Measurements from ENCODE around the gene SPIRE1. TPM values are rescaled to one million over a fixed set of nuclear protein-coding genes. Genes with fewer than 3 reads are reported as not detected.

SPIRE1 gene
- total RNA-seq, 2 experiments from 2014 or later, result 1.3 to 1.7 TPM

DNA sequence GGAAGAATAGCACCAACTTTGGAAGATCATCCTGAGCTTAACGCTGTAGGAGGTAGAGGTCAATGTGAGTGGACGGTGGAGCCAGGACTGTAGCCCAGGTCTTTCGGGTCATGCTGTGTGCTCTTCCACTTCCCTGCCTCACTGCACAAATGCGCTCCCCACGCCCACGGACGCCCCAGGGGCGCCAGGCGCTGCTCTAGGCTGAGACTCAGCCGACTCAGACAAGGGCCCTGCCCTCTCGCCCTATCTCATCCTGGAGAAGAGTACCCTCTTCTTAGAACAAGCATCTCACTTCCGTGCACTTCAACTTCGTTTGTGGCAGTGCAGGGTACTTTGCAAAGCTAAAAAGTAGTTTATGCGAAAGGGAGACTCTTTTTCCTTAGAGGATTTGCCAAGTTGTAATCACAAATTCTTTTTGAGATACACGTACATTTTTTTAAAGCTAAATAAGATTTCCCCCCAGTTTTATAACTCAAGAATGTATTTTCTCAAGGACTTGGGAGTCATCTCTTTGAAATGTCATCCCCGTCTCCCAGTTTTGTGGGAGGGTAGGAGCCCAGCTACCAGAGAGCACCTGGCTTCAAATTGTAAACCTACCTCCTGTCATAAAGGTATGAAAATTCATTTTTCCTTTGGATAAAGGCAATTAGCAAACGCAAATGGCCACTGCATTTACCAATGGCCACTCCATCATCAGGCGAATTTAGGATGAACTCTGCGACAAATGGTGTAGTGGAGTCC is 251.4 kb downstream of the SPIRE1 start:
- DNase-seq, result no peak
- peak overlapping the region; percentile 74 for H3K4me3 Mint-ChIP-seq
- CTCF ChIA-PET, result interaction anchor here (2.4 kb wide), 1 partner anchor 14 kb away, joined by 17 read pairs; no protein-coding TSS in a partner anchor
- H3K27ac Mint-ChIP-seq, result no peak overlapping the region
- peaks cover 13% of the 10 kb centered on the region for H3K4me1 Mint-ChIP-seq (ENCODE audit: low read depth)
- peaks cover 48% of the 10 kb centered on the region for H3K27me3 Mint-ChIP-seq (ENCODE audit: low read depth)
- no peaks in the 10 kb centered on the region for H3K9me3 Mint-ChIP-seq
- H3K36me3 Mint-ChIP-seq (ENCODE audit: low read depth), result no peaks in the 10 kb centered on the region
- intact Hi-C loops (cut with micrococcal nuclease), result loop anchor here (1.0 to 10.0 kb wide), 4 partner anchors 29 to 422 kb away; partner anchors contain the start of genes AFG3L2, CEP76, IMPA2 and PSMG2

DNA sequence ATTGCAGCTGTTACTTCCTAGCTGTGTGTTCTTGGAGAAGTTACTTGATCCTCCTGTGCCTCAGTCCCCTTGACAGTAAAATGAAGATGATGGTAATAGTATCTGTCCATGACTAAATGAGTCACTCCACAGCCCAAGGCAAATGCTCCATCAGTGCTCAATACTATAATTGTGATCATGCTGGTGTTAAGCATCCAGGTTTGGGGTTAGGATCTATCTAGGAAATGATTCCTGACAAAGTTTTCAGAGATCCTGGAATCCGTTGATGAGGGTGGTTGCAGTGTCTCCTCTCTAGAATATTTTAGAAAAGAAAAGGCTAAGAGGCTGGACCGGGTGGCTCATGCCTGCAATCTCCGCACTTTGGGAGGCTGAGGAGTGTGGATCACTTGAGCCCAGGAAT is 252.8 kb downstream of the SPIRE1 start:
- Mint-ChIP-seq H3K27me3 (ENCODE audit: low read depth) (peaks cover 48% of the 10 kb centered on the region), H3K27ac (no peak overlapping the region), H3K9me3 (no peaks in the 10 kb centered on the region), H3K4me1 (ENCODE audit: low read depth) (peaks cover 13% of the 10 kb centered on the region), H3K4me3 (no peak overlapping the region), H3K36me3 (ENCODE audit: low read depth) (no peaks in the 10 kb centered on the region)
- CTCF ChIA-PET, result interaction anchor here (2.4 kb wide), 1 partner anchor 12 kb away, joined by 17 read pairs; no protein-coding TSS in a partner anchor
- intact Hi-C loops (cut with micrococcal nuclease), result loop anchor here (5.0 to 10.0 kb wide), 3 partner anchors 252 to 420 kb away; partner anchors contain the start of genes CEP76, IMPA2, PSMG2 and SPIRE1
- no peak for DNase-seq

DNA sequence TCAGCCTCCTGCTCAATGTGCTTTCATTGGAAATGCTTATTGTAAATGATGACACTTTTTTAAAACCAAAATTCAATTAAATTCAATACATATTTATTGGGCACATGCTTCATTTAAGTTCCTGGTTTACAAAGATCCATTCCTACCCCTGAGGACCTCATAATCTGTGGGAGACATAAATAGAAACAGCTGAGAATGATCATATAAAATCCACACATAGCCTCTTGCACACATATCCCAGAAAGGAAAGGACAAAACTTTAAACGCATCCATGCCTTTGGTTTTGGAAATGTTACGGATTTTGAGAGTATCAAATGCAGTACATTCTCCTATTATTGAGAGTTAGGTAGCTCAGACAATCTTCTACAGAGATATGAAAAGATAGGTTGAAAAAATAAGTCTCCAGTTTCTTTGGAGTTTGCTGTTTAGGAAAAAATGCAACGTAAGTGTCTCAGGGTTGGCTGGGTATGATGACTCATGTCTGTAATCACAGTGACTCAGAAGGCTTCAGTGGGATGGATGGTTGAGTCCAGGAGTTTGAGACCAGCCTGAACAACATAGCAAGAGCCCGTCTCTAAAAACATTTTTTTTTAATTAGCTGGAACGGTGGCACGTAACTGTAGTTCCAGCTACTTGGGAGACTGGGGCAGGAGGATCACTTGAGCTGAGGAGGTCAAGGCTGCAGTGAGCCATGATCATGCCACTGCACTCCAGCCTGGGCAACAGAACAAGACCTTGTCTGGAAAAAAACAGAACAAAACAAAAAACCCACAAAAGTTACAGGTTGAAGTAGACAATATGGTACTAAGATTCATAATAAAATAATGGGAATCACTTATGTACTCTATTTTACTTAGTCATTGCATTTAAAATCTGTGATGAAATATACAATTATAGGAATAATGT is 254.1 kb downstream of the SPIRE1 start:
- no peak overlapping the region for H3K27ac Mint-ChIP-seq
- H3K4me1 Mint-ChIP-seq (ENCODE audit: low read depth), result peaks cover 13% of the 10 kb centered on the region
- H3K36me3 Mint-ChIP-seq (ENCODE audit: low read depth), result no peaks in the 10 kb centered on the region
- peaks cover 48% of the 10 kb centered on the region for H3K27me3 Mint-ChIP-seq (ENCODE audit: low read depth)
- no peaks in the 10 kb centered on the region for H3K9me3 Mint-ChIP-seq
- no peak for DNase-seq
- no peak overlapping the region for H3K4me3 Mint-ChIP-seq
- intact Hi-C loops (cut with micrococcal nuclease), result loop anchor here (10.0 kb wide), 1 partner anchor 419 kb away; the partner anchor contains the start of gene IMPA2
- CTCF ChIA-PET, result interaction anchor here (0.6 to 2.4 kb wide), 5 partner anchors 11 to 531 kb away, joined by 4 to 17 read pairs (median 4); no protein-coding TSS in a partner anchor

DNA sequence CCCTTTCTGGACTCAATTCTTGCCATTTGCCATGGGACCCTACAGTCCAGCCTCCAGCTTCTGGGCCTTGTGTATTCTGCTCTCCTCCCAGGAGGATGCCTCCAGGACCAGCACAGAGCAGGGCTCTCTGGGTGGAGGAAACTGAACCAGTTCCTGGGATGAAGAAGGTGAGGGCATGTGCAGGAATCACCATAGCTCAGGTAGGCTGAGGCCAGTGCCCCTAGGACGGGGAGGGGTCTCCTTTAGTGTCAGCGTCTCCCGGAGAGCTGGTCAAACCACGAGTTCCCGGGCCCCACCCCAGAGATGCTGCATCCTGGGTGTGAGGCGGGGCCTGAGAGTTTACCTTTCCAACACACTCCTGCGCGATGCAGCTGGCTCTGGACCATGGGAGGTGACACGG is 256.0 kb downstream of the SPIRE1 start:
- CTCF ChIA-PET, result interaction anchor here (0.7 kb wide), 1 partner anchor 10 kb away, joined by 3 read pairs; no protein-coding TSS in a partner anchor
- intact Hi-C loops (cut with micrococcal nuclease), result loop anchor here (10.0 kb wide), 1 partner anchor 417 kb away; the partner anchor contains the start of gene IMPA2
- Mint-ChIP-seq H3K4me3 (no peak overlapping the region), H3K27ac (no peak overlapping the region), H3K36me3 (ENCODE audit: low read depth) (no peaks in the 10 kb centered on the region), H3K27me3 (ENCODE audit: low read depth) (peaks cover 37% of the 10 kb centered on the region), H3K4me1 (ENCODE audit: low read depth) (peaks cover 6% of the 10 kb centered on the region), H3K9me3 (no peaks in the 10 kb centered on the region)
- no peak for DNase-seq

DNA sequence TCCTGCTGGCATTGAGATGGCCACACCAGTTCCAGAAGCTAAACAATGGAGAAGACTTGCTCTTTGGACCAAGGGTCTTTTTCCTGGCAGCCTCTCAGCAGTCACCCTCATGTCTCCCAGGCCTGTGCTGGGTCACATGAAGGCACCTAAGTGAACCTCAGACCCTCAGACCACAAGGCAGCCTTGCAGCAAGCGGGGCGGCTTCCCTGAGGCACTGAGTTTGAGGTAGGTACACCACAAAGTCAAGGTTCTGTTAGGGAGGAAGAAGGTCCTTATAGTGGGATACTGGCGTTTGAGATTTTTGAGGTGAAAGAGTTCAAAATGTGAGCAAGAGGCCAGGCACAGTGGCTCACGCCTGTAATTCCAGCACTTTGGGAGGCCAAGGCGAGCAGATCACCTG is 258.7 kb downstream of the SPIRE1 start:
- H3K9me3 Mint-ChIP-seq, result no peaks in the 10 kb centered on the region
- H3K36me3 Mint-ChIP-seq (ENCODE audit: low read depth), result no peaks in the 10 kb centered on the region
- no peak for DNase-seq
- H3K27ac Mint-ChIP-seq, result no peak overlapping the region
- H3K4me3 Mint-ChIP-seq, result no peak overlapping the region
- intact Hi-C loops (cut with micrococcal nuclease), result no loop called here
- peaks cover 22% of the 10 kb centered on the region for H3K27me3 Mint-ChIP-seq (ENCODE audit: low read depth)
- no peaks in the 10 kb centered on the region for H3K4me1 Mint-ChIP-seq (ENCODE audit: low read depth)
- CTCF ChIA-PET, result no interaction called here

DNA sequence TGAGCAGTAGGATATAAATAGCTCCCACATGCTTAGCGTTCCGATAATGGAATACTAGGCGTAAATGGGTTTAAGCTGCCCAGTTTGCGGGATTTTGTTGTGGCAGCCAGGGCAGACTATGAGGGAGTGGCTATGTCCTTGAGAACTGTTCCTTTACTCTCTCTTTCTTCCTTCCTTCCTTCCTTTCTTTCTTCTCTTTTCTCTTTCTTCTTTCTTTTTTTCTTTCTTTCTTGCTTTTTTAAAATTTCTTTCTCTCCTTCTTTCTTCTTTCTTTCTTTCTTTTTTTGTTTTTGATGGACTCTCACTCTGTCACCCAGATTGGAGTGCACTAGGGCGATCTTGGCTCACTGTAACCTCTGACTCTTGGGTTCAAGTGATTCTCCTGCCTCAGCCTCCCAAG is 259.3 kb downstream of the SPIRE1 start:
- Mint-ChIP-seq H3K27me3 (ENCODE audit: low read depth) (peaks cover 16% of the 10 kb centered on the region), H3K36me3 (ENCODE audit: low read depth) (no peaks in the 10 kb centered on the region), H3K9me3 (no peaks in the 10 kb centered on the region), H3K4me3 (no peak overlapping the region), H3K27ac (no peak overlapping the region), H3K4me1 (ENCODE audit: low read depth) (no peaks in the 10 kb centered on the region)
- intact Hi-C loops (cut with micrococcal nuclease), result no loop called here
- DNase-seq, result no peak
- CTCF ChIA-PET, result no interaction called here

DNA sequence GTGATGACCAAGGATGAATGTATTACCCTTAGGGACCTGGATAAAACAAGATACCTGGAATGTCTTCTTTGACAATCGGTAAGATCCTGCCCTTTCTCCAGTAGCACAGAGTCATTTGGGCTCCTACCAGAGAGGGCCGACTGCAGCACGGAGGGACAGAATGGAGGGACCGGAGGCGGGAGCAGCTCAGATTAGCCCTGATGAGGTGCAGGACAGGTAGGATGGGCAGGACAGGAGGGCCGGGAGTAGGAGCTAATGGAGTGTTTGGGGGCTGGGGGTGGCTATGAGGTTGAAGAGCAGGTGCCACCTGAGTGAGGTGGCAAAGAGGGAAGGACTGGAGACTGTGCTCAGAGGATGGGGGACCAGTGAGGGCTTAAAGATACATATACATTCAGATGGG is 260.1 kb downstream of the SPIRE1 start:
- H3K36me3 Mint-ChIP-seq (ENCODE audit: low read depth), result no peaks in the 10 kb centered on the region
- no peaks in the 10 kb centered on the region for H3K9me3 Mint-ChIP-seq
- H3K27ac Mint-ChIP-seq, result no peak overlapping the region
- H3K4me3 Mint-ChIP-seq, result no peak overlapping the region
- CTCF ChIA-PET, result no interaction called here
- H3K4me1 Mint-ChIP-seq (ENCODE audit: low read depth), result no peaks in the 10 kb centered on the region
- DNase-seq, result no peak
- intact Hi-C loops (cut with micrococcal nuclease), result no loop called here
- peaks cover 13% of the 10 kb centered on the region for H3K27me3 Mint-ChIP-seq (ENCODE audit: low read depth)

DNA sequence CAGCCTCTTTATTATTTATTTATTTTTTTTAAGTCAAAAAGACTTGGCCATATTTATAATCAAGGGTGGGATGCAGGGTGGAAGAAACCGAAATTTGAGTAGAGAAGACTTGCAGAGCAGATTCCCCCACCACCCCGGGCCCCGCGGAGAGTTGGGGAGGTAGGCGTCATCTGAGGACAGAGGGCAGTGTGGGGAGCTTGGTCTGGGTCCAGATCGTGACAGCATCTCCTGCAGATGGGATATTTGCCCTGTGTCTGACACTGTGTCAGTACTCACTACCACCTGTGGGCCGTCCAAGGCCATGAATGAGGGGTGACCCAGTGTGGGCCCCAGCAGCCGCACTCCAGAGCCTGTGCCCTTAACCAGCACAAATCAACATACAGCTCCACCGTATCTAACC is 260.7 kb downstream of the SPIRE1 start:
- H3K27ac Mint-ChIP-seq, result no peak overlapping the region
- no peak for DNase-seq
- peaks cover 10% of the 10 kb centered on the region for H3K27me3 Mint-ChIP-seq (ENCODE audit: low read depth)
- no peak overlapping the region for H3K4me3 Mint-ChIP-seq
- H3K36me3 Mint-ChIP-seq (ENCODE audit: low read depth), result no peaks in the 10 kb centered on the region
- H3K4me1 Mint-ChIP-seq (ENCODE audit: low read depth), result no peaks in the 10 kb centered on the region
- intact Hi-C loops (cut with micrococcal nuclease), result no loop called here
- CTCF ChIA-PET, result interaction anchor here (0.6 kb wide), 1 partner anchor 19 kb away, joined by 3 read pairs; no protein-coding TSS in a partner anchor
- no peaks in the 10 kb centered on the region for H3K9me3 Mint-ChIP-seq

Other genes starting within 250 kb of the SPIRE1 start
- 10 to 100 TPM; 14.8 to 18.0 TPM for gene CEP76, start 44.6 kb upstream of the SPIRE1 start, total RNA-seq
- 100 to 1,000 TPM in 1 of 2 experiments, 10 to 100 TPM in 1; 99.2 to 107 TPM for gene PSMG2, start 44.9 kb upstream of the SPIRE1 start, total RNA-seq
- 10 to 100 TPM; 68.5 to 71.8 TPM for gene PTPN2, start 226.1 kb upstream of the SPIRE1 start, total RNA-seq

All from activated naive CD4-positive, alpha-beta T cell treated with anti-CD3 and anti-CD28 coated beads for 36 hours (primary cell).